Measurements from ENCODE around the gene DMRTA2. TPM values are rescaled to one million over a fixed set of nuclear protein-coding genes. Genes with fewer than 3 reads are reported as not detected.

The DMRTA2 gene
- total RNA-seq, 1 donor from 2014 or later, result not detected

DNA sequence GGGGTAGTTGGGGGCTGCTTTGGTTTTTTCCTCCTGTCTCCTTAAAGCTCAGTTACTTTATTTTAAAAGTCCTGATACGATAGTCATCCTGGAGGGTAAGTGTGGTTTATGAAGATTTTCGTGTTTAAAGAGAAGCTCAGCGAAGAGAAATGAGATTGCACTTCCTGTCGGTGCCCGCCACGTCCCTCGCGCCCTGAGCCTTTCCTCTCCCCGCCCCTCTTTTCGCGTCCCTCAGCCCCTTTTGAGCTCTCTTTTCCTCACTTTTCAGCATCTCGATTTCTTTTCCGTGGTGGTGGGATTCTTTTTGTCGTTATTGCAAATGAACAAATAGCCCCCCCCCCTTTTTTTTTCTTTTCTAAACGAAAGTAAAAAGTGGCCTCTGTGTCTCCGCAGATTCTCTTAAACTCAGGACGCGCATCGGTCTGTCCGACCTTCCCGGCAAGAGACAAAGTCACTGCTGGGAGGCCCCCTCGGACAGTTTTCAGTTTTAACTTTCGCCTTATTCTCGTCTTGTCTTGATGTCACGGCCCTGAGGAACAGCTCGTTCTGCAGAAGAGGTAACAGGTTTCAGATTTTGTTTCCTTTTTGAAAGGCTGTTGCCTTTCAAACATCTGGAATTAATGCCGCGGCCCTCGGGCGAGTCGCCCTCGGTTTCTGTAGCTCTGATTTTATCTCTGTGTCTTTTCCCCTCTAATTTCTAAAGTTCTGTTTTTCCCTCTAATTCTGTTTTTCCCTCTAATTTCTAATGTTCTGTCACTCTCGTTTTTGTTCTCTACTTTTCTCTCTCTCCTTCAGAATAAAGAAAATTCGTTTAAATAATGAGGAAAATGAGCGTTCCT lies 1.0 kb upstream of the DMRTA2 start:
- no peak for DNase-seq (ENCODE audit: low spot score)

- DNase-seq (ENCODE audit: low spot score), result no peak
Measured at GRCh38 chr1:50423670-50424000, 392 bp upstream of the DMRTA2 start.

- no peak for DNase-seq (ENCODE audit: low spot score)
Measured at GRCh38 chr1:50422675-50422945, 633 bp downstream of the DMRTA2 start.

DNA sequence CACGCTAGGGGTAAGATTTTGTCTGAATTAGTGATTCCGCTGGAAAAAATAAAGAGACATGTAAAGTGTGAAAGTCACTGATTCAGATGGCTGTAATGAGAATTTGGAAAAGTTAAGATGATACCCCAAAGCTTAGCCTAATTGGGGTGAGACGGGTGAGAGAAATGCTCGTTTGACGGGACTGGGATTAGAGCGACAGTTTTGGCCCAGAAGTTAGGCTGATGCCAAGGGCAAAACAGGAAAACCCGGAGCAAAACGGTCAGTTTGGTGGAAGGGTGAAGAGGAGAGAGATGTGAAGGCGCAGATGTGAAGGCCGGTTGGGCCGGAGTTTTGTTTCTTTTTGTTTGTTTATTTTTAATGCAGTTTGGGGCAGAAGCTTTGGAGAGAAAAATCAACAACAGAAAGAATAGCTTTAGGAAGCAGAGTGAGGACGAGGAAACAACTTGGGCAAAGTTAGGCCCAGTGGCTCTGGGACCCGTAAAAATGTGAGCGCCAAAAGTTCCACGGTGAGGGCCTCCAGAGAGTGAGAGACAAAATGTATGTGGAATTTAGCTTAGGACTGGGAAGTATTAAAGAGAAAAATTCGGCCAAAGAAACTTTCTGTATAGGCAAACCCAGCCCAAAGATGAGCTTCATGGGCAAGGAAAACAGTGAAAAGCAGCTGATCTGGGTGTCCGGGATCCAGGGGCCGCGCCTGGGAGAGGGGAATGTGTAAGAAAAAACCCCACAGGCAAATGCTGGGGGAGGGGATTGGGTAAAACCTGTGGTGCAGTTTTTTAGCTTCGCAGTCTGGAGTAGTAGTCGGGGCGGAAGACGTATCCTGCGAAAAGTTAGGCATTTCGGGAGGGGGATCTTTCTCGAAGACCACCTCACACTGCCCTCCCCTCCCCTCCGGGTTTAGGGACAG lies 1.2 kb downstream of the DMRTA2 start:
- no peak for DNase-seq (ENCODE audit: low spot score)

DNA sequence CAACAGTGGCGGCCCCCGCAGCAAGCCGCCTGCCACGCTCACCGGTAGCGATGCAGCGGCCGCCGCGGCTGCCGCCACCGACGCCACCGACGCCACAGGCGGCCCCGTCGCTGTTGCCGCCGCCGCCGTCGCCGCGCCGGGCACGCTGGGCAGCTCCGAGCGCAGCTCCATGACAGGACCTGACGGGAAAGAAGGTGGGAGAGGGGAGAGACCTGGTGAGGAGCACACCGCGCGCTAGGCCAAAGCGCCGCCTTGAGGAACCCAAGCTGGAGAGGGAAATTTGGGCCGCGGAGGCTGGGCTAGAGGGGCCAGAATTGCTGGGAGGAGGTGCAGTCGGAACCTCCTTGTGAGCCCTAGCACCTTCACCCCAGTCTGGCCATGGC lies 1.9 kb downstream of the DMRTA2 start:
- DNase-seq (ENCODE audit: low spot score), result no peak

- no peak for DNase-seq (ENCODE audit: low spot score)
Measured at GRCh38 chr1:50420689-50421365, 2.4 kb downstream of the DMRTA2 start.

- no peak for DNase-seq (ENCODE audit: low spot score)
Measured at GRCh38 chr1:50419907-50420677, 3.2 kb downstream of the DMRTA2 start.

- no peak for DNase-seq (ENCODE audit: low spot score)
Measured at GRCh38 chr1:50419192-50419906, 3.9 kb downstream of the DMRTA2 start.

GRCh38 chr1:50418600-50419109 lies 4.6 kb downstream of the DMRTA2 start:
- DNase-seq (ENCODE audit: low spot score), result no peak

GRCh38 chr1:50417946-50418599 lies 5.2 kb downstream of the DMRTA2 start:
- no peak for DNase-seq (ENCODE audit: low spot score)

- DNase-seq (ENCODE audit: low spot score), result no peak
Measured at GRCh38 chr1:50417507-50417906, 5.7 kb downstream of the DMRTA2 start.

- no peak for DNase-seq (ENCODE audit: low spot score)
Measured at GRCh38 chr1:50416553-50417453, 6.4 kb downstream of the DMRTA2 start.

DNA sequence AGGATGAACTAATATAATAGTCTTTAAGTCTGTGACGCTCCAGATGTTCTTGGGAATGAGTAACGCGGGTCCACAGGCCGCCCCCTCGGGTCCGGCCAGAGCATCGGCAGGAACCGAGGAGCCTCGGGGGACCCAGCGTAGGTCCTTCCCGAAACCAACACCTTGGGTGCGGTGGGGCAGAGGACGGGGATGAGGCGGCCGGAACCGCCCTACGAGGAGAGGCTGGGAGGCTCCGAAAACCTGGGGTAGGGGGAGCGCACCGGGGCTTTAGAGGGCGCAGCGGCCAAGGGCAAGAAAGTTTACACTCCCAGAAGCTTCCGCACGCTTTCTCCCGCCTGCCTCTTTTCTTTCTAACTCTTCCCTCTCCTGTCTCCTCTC lies 7.1 kb downstream of the DMRTA2 start:
- no peak for DNase-seq (ENCODE audit: low spot score)

GRCh38 chr1:50415235-50416149 lies 7.8 kb downstream of the DMRTA2 start:
- DNase-seq (ENCODE audit: low spot score), result no peak

GRCh38 chr1:50414853-50415234 lies 8.4 kb downstream of the DMRTA2 start:
- DNase-seq (ENCODE audit: low spot score), result no peak

DNA sequence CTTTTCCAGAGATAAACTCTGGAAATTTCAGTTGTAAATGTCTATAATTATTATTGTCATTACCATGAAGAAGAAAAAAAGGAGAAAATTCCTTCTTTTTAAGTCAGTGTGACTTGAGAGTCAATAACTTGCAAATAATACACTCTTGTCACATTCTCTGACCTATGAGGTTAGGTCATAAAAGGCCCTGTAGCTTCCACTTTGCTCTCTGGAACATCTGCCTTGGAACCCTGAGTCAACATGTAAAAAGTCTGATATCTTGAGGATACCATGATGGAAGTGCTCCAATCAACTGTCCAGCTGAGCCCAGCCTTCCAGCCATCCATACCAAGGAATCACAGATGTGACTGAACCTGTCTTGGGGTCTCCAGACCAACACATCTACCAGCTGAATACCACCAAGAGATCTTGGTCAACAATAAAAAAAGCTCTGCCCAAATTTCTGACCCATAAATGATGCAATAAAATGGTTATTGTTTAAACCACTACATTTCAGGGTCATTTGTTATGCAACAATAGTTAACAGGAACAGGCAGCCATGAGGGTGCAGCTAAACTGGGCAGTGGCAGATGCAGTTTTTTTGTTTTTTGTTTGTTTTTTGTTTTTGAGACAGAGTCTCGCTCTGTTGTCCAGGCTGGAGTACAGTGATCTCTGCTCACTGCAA lies 10.3 kb downstream of the DMRTA2 start:
- DNase-seq (ENCODE audit: low spot score), result no peak

DNA sequence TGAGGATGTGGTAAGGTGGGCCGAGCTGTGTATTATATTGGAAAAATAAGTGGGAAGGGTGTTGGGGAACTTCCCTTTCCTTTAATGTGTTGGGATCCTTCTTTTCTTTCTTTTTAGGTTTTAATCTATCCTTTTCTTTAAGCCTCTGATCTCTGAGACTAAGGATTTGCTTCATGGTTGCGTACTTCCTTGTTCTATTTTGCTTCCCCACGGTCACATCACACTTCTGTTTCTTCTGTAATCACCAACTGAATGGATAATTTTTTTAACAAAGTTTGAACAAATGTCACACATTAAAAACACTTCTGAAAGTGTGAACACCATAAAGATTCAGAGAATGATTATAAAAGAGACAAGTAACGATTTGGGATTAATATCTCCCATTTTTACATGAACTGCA lies 17.4 kb downstream of the DMRTA2 start:
- DNase-seq (ENCODE audit: low spot score), result no peak

Measured in mucosa of gallbladder (tissue), 1 donor.